ENCODE results near the gene PTPN18. TPM values are rescaled to one million over a fixed set of nuclear protein-coding genes. Genes with fewer than 3 reads are reported as not detected.
A peak's percentile ranks its signal among the peaks of the same experiment; 100 is the strongest.

PTPN18 gene
- total RNA-seq = 16.7 and 36.3 TPM in 2 replicates
- 27.6 and 39.1 TPM in 2 replicates for polyA plus RNA-seq

- Histone ChIP-seq H3K4me3 (peak within 1 kb of the TSS; percentile 67), H3K4me1 (ENCODE audit: low read depth) (no peaks in the 10 kb centered on the region), H3K9me3 (ENCODE audit: low read depth) (no peaks in the 10 kb centered on the region), H3K36me3 (no peaks in the 10 kb centered on the region), H3K27me3 (no peaks in the 10 kb centered on the region), H3K27ac (no peak within 1 kb of the TSS)
- peak; percentile 50 for TF ChIP-seq CTCF (IDR thresholded peaks at IDR 0.05; ENCODE audit: low read depth, low read length)
- DNase-seq (ENCODE audit: low read depth in 1 of 2, low spot score in 1 of 2) = peak; percentile 93 to 95
Observed at GRCh38 chr2:130355578-130356431, at the start of gene PTPN18. Gene PTPN18 (plus strand): TSS chr2:130356056. CDS start chr2:130356108, 52 bp downstream.

- TF ChIP-seq CTCF (IDR thresholded peaks at IDR 0.05; ENCODE audit: low read depth, low read length) = no peak
- no peak overlapping the region for H3K27ac ChIP-seq
- H3K4me3 ChIP-seq = no peak overlapping the region
- H3K9me3 ChIP-seq (ENCODE audit: low read depth) = no peaks in the 10 kb centered on the region
- no peak for DNase-seq (ENCODE audit: low read depth in 1 of 2, low spot score in 1 of 2)
- no peaks in the 10 kb centered on the region for H3K4me1 ChIP-seq (ENCODE audit: low read depth)
- H3K36me3 ChIP-seq = no peaks in the 10 kb centered on the region
- peaks cover 45% of the 10 kb centered on the region for H3K27me3 ChIP-seq
Observed at GRCh38 chr2:130307850-130308249, 48.0 kb upstream of the PTPN18 start.

GRCh38 chr2:130310881-130311280 lies 45.0 kb upstream of the PTPN18 start:
- no peak for TF ChIP-seq CTCF (IDR thresholded peaks at IDR 0.05; ENCODE audit: low read depth, low read length)
- H3K9me3 ChIP-seq (ENCODE audit: low read depth) = no peaks in the 10 kb centered on the region
- no peaks in the 10 kb centered on the region for H3K36me3 ChIP-seq
- no peaks in the 10 kb centered on the region for H3K4me1 ChIP-seq (ENCODE audit: low read depth)
- H3K27me3 ChIP-seq = peaks cover 41% of the 10 kb centered on the region
- no peak overlapping the region for H3K27ac ChIP-seq
- no peak overlapping the region for H3K4me3 ChIP-seq
- no peak for DNase-seq (ENCODE audit: low read depth in 1 of 2, low spot score in 1 of 2)

DNA sequence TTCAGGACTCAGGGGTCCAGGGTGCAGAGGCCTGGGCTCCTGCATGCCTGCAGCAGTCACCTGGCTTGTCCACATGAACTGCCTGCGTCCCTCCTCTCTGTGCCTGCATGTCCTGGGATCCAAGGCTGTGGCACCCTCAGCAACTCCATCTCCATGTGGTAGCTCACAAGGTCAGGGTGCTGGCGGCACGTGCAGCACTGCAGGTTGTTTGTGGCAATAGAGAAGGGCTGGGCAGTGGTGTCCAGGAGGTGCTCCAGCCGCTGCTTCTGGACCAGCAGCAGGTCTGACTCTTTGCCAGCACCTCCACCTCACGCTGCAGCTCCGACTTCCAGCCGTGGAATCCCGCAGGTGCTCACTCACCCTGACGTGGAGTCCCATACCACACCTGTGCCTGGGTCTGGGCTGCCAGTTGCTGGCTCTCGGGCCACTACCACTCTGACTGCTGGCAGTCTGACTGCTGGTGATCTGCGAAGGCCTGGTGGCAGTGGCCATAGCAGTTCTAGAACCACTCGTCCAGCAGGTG lies 42.0 kb upstream of the PTPN18 start:
- Histone ChIP-seq H3K27ac (no peak overlapping the region), H3K27me3 (peaks cover 33% of the 10 kb centered on the region), H3K4me1 (ENCODE audit: low read depth) (no peaks in the 10 kb centered on the region), H3K4me3 (no peak overlapping the region), H3K36me3 (no peaks in the 10 kb centered on the region), H3K9me3 (ENCODE audit: low read depth) (no peaks in the 10 kb centered on the region)
- no peak for TF ChIP-seq CTCF (IDR thresholded peaks at IDR 0.05; ENCODE audit: low read depth, low read length)
- no peak for DNase-seq (ENCODE audit: low read depth in 1 of 2, low spot score in 1 of 2)

DNA sequence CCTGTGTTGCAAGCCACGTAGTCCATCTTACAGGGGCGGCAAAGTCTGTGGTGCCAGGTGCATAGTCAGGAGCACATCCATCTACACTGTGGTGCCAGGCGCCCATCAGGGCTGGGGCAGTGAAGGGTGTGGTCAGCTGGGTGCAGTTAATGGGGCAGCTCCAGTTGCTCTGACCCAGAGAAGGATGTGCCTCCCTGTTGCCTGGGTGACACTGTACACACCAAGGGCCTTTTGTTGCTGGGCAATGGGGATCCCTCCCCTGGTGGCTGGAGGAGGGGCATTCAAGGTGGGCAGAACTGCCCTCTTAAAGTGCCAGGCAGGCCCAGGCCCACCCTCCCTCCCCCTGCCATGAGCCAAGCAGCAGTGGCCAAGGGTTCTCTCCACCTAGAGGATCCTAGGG lies 41.5 kb upstream of the PTPN18 start:
- no peaks in the 10 kb centered on the region for H3K9me3 ChIP-seq (ENCODE audit: low read depth)
- H3K27ac ChIP-seq = no peak overlapping the region
- TF ChIP-seq CTCF (IDR thresholded peaks at IDR 0.05; ENCODE audit: low read depth, low read length) = no peak
- DNase-seq (ENCODE audit: low read depth in 1 of 2, low spot score in 1 of 2) = no peak
- H3K4me1 ChIP-seq (ENCODE audit: low read depth) = no peaks in the 10 kb centered on the region
- H3K4me3 ChIP-seq = no peak overlapping the region
- no peaks in the 10 kb centered on the region for H3K36me3 ChIP-seq
- H3K27me3 ChIP-seq = peaks cover 28% of the 10 kb centered on the region
